GM23248 (cell line): ENCODE data around the gene TRIM6.

Experiments
- EZH2 ChIP-seq: fragments of 200-600 bp; sonication (generic); IDR thresholded peaks from 2 replicates; pipeline ENCODE4 v1.6.1; 2018; ENCODE audit warnings: antibody characterized with exemption, mild to moderate bottlenecking; ENCODE audit not compliant: insufficient read depth, poor library complexity, severe bottlenecking
- EZH2phosphoT487 ChIP-seq: fragments of 200-600 bp; sonication (generic); IDR thresholded peaks from 2 replicates; pipeline ENCODE4 v1.6.1; 2018; ENCODE audit warnings: antibody characterized with exemption, moderate library complexity, mild to moderate bottlenecking, low read depth; ENCODE audit not compliant: insufficient read depth

DNA sequence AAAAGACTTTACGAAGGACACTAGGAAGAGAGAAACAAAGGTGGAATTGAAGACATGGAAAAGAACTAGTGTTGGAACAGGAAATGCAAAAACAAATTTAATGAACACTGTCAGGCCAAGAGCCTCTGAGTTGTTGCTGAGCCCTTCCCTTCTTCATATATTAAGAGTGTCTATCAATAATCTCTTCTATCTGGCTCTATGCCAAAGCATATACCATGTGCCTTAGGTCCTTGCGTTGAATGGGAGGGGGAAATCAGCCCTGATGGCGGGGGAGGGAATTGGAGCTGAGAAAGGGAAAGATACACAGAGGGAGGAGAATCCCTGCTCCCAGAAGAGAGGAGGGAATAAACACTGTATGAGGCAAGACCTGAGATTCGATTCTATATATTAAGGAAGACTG lies 21.3 kb upstream of the TRIM6 start:
- TF ChIP-seq EZH2phosphoT487 (no peak), EZH2 (no peak)
